Skeletal muscle satellite cell (primary cell): ENCODE measurements around the gene ERBB4.

Experiments used
- H3K27me3 ChIP-seq: 2 replicates; pipeline ENCODE4 v1.7.0; 2013; ENCODE audit warnings: low read length; ENCODE audit not compliant: control insufficient read depth, insufficient read depth
- H3K36me3 ChIP-seq: 2 replicates; pipeline ENCODE4 v1.7.0; 2013; ENCODE audit warnings: mild to moderate bottlenecking, control low read depth, low read length; ENCODE audit not compliant: insufficient read depth
- H3K4me1 ChIP-seq: 2 replicates; pipeline ENCODE4 v1.7.0; 2013; ENCODE audit warnings: low read length; ENCODE audit not compliant: control insufficient read depth, insufficient read depth
- H3K4me2 ChIP-seq: 2 replicates; pipeline ENCODE4 v1.7.0; 2013; ENCODE audit warnings: mild to moderate bottlenecking, low read length
- H3K4me3 ChIP-seq: 2 replicates; pipeline ENCODE4 v1.7.0; 2013; ENCODE audit warnings: low read length
- H3K9ac ChIP-seq: 2 replicates; pipeline ENCODE4 v1.7.0; 2013; ENCODE audit warnings: mild to moderate bottlenecking, low read depth, low read length, moderate library complexity
- H3K9me3 ChIP-seq: replicated peaks from 2 replicates; pipeline ENCODE4 v1.7.0; 2013; ENCODE audit warnings: mild to moderate bottlenecking, control low read depth, low read length

Gene ERBB4

DNA sequence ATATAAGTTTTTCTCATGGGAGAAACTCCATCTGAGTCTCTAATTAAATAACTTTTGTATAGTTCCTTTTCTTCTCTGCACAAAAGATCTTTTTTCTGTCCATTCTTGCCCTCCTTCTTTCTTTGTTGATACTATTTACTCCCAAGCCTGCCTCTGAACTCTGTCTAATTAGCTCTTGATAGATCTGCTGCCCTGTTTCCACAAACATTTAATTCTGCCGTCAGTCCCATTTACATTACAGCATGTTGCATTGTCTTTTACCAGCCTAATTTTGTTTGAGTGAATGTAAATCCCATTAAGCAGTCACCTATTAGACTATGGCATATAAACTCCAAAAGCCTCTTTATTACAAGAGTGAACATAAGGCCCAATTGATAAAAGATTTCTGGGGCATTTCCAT, 254.4 kb downstream of the ERBB4 start:
- Histone ChIP-seq H3K4me3 (no peak overlapping the region), H3K4me2 (no peak overlapping the region), H3K27me3 (no peaks in the 10 kb centered on the region), H3K9me3 (no peaks in the 10 kb centered on the region), H3K9ac (no peak overlapping the region), H3K4me1 (no peaks in the 10 kb centered on the region), H3K36me3 (no peaks in the 10 kb centered on the region)

DNA sequence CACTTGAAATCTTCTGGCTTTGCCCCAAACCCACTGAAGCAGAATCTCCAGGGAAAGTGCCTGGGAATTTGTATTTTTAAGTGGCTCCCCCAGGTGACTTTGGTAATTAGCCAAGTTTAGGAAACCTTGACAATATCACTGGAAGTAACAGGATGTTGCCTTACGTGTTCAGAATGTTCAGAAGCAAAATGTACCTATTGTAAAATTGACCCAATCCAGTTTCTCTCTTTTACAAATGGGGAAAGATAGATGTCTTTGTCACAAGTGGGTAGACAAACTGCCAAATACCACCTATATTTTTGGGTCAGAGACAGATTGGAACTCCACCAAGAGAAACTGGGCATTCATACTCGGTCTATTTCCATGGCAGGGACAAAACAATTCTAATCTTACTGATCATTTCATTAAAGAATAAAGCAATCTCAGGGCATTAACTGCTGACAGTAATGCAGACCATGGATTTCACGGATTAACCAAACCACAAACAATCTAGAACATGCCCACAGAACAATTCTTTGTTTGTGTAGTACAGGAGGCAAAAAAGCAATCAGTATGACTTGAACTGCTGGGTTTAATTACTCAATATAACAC, 255.8 kb downstream of the ERBB4 start:
- H3K4me1 ChIP-seq = no peaks in the 10 kb centered on the region
- no peaks in the 10 kb centered on the region for H3K27me3 ChIP-seq
- no peak overlapping the region for H3K9ac ChIP-seq
- no peaks in the 10 kb centered on the region for H3K36me3 ChIP-seq
- H3K9me3 ChIP-seq = no peaks in the 10 kb centered on the region
- H3K4me2 ChIP-seq = no peak overlapping the region
- no peak overlapping the region for H3K4me3 ChIP-seq

DNA sequence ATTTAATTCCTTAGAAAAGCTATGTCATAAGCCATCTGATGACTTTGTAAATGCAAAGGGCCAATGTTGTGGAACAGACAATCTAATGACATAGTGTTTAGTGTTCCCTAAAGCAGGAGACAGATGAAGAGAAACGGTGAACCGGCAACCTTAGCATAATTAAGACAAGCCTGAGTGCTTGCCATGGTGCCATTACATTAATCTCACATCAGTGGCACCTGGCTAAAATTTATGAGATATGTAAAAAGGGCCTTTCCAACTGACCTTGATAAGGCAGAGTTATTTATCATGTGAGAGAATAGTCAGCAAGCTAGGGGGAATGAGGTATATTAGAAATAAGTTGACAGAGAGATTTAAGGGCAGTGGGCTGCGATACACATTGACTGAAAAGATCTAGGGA, 261.8 kb downstream of the ERBB4 start:
- Histone ChIP-seq H3K4me1 (no peaks in the 10 kb centered on the region), H3K27me3 (no peaks in the 10 kb centered on the region), H3K4me3 (no peak overlapping the region), H3K4me2 (no peak overlapping the region), H3K9ac (no peak overlapping the region), H3K9me3 (no peaks in the 10 kb centered on the region), H3K36me3 (no peaks in the 10 kb centered on the region)

DNA sequence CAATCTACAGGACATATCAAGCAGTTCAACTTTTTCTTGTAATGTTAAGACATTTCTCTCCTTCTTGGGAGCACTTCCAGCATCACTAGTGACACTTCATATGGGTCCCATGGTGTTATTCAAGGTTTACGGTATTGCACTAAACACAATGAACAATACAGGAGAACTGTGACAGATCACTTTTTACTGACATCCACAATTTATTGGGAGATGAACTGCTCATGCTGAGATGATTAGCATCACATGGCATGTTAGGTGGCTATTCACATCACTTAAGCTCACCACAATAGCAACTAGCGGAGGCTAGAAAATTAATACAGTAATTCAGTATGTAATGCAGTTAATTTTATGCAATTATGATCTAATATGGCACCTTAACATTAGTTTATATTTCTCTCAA, 264.4 kb downstream of the ERBB4 start:
- no peaks in the 10 kb centered on the region for H3K36me3 ChIP-seq
- no peaks in the 10 kb centered on the region for H3K27me3 ChIP-seq
- H3K9ac ChIP-seq = no peak overlapping the region
- no peak overlapping the region for H3K4me2 ChIP-seq
- no peaks in the 10 kb centered on the region for H3K4me1 ChIP-seq
- H3K4me3 ChIP-seq = no peak overlapping the region
- no peaks in the 10 kb centered on the region for H3K9me3 ChIP-seq

DNA sequence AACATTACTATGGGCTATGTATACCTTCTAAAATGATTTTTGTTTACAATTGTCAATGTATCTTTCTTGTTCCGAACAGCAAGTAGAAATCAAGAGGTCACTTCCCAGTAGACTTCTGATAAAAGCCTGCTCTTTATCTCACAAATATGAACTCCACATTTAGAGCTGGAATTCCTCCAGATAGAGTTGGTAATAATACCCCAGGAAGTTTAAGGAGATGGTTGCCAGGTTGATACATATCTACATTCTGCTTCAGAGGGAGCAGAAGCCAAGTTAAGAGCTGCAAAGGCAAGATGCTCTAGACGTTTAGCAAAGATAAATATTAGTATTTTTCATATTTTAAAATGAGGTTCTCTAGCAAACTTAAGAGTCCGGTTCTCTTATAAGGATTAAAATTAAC, 267.0 kb downstream of the ERBB4 start:
- H3K36me3 ChIP-seq = no peaks in the 10 kb centered on the region
- no peaks in the 10 kb centered on the region for H3K27me3 ChIP-seq
- H3K9ac ChIP-seq = no peak overlapping the region
- H3K4me3 ChIP-seq = no peak overlapping the region
- no peaks in the 10 kb centered on the region for H3K9me3 ChIP-seq
- no peaks in the 10 kb centered on the region for H3K4me1 ChIP-seq
- no peak overlapping the region for H3K4me2 ChIP-seq

DNA sequence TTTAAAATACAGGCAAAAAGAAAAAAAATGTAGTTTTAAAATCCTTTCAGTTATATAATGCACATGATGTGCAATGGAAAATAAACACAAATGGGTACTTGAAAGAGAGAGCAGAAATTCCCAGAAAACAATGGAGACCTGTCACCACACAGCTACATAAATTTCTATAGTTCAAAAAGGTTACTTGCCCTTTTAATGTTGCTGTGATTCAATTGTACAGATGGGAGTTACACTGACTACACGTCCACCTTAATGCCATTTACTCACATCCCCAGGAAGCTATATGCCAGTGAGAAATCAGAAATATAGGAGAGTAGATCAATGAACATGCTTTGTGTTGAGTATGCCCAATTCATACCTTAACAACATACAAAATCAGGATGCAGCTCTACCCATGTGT, 269.6 kb downstream of the ERBB4 start:
- Histone ChIP-seq H3K9me3 (no peaks in the 10 kb centered on the region), H3K4me3 (no peak overlapping the region), H3K4me1 (no peaks in the 10 kb centered on the region), H3K4me2 (no peak overlapping the region), H3K27me3 (no peaks in the 10 kb centered on the region), H3K9ac (no peak overlapping the region), H3K36me3 (no peaks in the 10 kb centered on the region)

DNA sequence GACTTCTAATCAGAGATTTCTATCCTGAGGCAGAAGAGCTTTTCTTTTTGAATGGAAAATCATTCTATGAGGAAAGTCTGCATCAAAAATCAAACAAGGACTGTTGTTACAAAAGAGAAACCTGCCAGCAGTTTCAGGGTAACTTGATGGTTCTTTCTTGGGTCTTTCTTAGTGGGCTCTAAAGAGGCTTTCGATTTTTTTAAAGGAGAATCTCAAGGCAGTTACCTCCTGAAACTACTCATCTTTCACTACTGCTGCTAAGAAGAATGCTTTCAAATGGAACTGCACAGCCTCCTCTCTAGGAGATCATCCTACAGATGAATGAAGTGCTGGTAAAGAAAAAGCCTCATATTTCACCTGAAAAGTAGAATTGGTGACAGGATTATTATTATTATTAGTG, 272.3 kb downstream of the ERBB4 start:
- Histone ChIP-seq H3K4me3 (no peak overlapping the region), H3K36me3 (no peaks in the 10 kb centered on the region), H3K27me3 (no peaks in the 10 kb centered on the region), H3K9me3 (no peaks in the 10 kb centered on the region), H3K9ac (no peak overlapping the region), H3K4me1 (no peaks in the 10 kb centered on the region), H3K4me2 (no peak overlapping the region)

DNA sequence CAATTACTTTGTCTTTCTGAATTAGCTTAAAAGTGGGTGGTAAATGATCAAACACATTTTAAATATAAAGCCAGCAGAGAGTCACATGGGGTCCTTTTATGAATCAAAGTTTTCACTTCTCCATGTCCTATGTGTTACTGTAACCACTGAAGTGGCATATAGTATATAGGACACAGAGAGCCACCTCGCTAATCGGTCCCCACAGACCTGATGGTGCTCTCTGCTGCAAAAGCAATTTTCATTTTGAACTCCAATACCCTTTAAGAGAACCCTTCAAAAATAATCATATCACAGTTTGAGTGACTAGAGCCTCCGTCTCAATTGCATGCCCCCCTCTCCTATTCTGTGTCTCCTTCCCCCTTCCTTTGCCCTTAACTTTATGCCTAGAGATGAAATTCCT, 272.8 kb downstream of the ERBB4 start:
- no peak overlapping the region for H3K4me3 ChIP-seq
- H3K9ac ChIP-seq = no peak overlapping the region
- H3K4me2 ChIP-seq = no peak overlapping the region
- no peaks in the 10 kb centered on the region for H3K9me3 ChIP-seq
- H3K27me3 ChIP-seq = no peaks in the 10 kb centered on the region
- H3K36me3 ChIP-seq = no peaks in the 10 kb centered on the region
- no peaks in the 10 kb centered on the region for H3K4me1 ChIP-seq

DNA sequence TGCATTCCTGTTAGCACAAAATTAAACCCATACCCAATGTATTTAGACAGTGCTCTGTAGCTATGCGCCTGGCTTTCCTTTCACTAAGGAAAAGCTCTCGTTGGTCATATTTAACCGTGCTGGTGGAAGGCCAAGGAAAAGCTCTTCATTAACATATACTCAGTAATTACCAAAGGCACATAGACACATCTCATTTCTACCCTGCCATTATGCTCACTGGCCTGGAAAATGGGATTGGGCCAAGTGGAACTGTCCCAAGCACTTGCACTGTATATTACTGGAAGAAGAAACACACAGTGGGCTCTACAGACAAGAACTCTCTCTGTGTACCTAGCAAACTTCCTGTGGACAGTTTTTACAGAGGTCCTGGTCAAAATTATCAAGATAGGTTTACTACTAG, 274.4 kb downstream of the ERBB4 start:
- Histone ChIP-seq H3K9me3 (no peaks in the 10 kb centered on the region), H3K4me2 (no peak overlapping the region), H3K9ac (no peak overlapping the region), H3K4me3 (no peak overlapping the region), H3K27me3 (no peaks in the 10 kb centered on the region), H3K4me1 (no peaks in the 10 kb centered on the region), H3K36me3 (no peaks in the 10 kb centered on the region)

DNA sequence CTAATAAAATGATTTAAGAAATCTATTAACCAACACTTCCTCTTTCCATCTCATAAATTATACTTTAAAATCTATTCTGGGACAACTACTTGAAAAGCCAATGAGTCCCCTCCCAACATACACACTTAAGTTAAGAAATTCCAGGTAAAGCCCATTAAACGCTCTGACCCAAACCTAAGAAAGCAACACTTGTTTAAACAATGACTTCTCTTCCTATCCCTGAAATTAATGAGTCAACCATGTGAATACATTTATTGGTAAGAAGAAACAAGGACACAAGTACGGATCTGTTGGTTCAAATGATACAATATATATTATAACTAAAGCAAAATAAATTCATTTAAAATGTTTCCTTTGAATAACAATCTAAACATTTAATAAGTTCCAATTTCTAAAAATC, 279.4 kb downstream of the ERBB4 start:
- no peaks in the 10 kb centered on the region for H3K36me3 ChIP-seq
- no peak overlapping the region for H3K4me2 ChIP-seq
- no peaks in the 10 kb centered on the region for H3K9me3 ChIP-seq
- H3K4me1 ChIP-seq = no peaks in the 10 kb centered on the region
- no peak overlapping the region for H3K9ac ChIP-seq
- no peaks in the 10 kb centered on the region for H3K27me3 ChIP-seq
- H3K4me3 ChIP-seq = no peak overlapping the region

DNA sequence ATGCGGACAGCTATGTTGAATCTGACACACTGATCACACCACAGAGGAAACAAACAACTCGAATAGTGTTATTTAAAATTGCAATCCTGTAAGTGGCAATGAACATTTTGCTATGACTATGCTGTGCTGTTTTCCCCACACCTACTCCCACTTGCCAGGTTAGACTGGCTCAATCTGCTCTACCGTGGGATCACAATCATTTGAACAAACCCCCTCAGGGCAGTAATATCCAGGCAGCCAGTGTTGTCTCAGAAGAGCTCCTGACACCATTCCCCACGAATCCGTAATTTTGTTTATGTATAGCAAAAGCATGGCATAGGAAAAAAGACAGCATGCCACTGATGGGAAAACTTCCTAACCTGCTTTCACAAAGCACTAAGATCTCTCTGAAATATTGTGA, 284.3 kb downstream of the ERBB4 start:
- no peaks in the 10 kb centered on the region for H3K27me3 ChIP-seq
- H3K9ac ChIP-seq = no peak overlapping the region
- H3K4me2 ChIP-seq = no peak overlapping the region

DNA sequence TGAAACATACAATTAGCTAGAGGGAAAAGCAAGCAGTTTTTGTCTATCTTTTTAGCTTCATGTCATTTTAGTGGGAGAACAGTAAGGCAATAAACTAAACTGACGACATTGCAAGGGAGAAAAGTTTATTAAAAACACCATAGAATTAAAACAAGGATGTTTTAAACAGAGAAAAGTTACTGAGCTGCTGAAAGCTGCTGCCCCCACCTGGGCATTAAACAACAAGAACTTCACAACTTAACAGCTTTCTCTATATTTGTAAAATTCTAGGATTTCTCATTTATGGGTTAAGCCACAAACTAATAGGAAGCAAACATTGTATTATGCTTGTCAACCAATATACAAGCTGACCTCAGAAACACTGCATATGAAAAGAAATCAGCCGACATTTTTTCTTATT, 289.2 kb downstream of the ERBB4 start:
- Histone ChIP-seq H3K36me3 (no peaks in the 10 kb centered on the region), H3K9ac (no peak overlapping the region), H3K4me2 (no peak overlapping the region), H3K27me3 (no peaks in the 10 kb centered on the region), H3K4me3 (no peak overlapping the region), H3K9me3 (no peaks in the 10 kb centered on the region), H3K4me1 (no peaks in the 10 kb centered on the region)

More for the DNA sequence above, 284.3 kb downstream of the ERBB4 start:
- H3K36me3 ChIP-seq = no peaks in the 10 kb centered on the region
- H3K4me3 ChIP-seq = no peak overlapping the region
- no peaks in the 10 kb centered on the region for H3K4me1 ChIP-seq
- H3K9me3 ChIP-seq = no peaks in the 10 kb centered on the region
